A549 (cell line): ENCODE measurements around the gene PPP1R18.

ENCODE experiments used
- BHLHE40 ChIP-seq: IDR thresholded peaks from 2 replicates; pipeline ENCODE4 v1.6.1; 2012; ENCODE audit warnings: low read depth, low read length, inconsistent platforms
- CBX2 ChIP-seq: fragments of 200-600 bp; sonication (generic); IDR thresholded peaks from 2 replicates; pipeline ENCODE4 v1.6.1; 2016; ENCODE audit warnings: low read depth, mild to moderate bottlenecking, borderline replicate concordance
- CBX8 ChIP-seq: fragments of 200-600 bp; sonication (generic); IDR thresholded peaks from 2 replicates; pipeline ENCODE4 v1.6.1; 2016
- CEBPB ChIP-seq, 2 experiments: fragments of >200 bp in 1 of 2; sonication (Bioruptor Twin) in 1 of 2; formaldehyde crosslinking in 1 of 2; IDR thresholded peaks; 2 replicates each; pipeline ENCODE4 v1.6.1; 2012 to 2016
- EP300 ChIP-seq, 2 experiments: fragments of >200 bp; sonication (Bioruptor Twin); formaldehyde crosslinking; IDR thresholded peaks; 2 replicates in 1 of 2; 3 replicates in 1 of 2; pipeline ENCODE4 v1.6.1; 2016 to 2017
- KDM5A ChIP-seq: fragments of 200-600 bp; sonication (generic); IDR thresholded peaks from 2 replicates; pipeline ENCODE4 v1.6.1; 2016; ENCODE audit warnings: antibody characterized with exemption, mild to moderate bottlenecking
- MAX ChIP-seq: IDR thresholded peaks from 2 replicates; pipeline ENCODE4 v1.6.1; 2012
- MYC ChIP-seq: IDR thresholded peaks from 2 replicates; pipeline ENCODE4 v1.6.1; 2012; ENCODE audit warnings: mild to moderate bottlenecking, inconsistent platforms, low read length, improper control_type of control experiment, borderline replicate concordance
- NR3C1 ChIP-seq: fragments of >200 bp; sonication (Bioruptor Twin); formaldehyde crosslinking; IDR thresholded peaks from 3 replicates; pipeline ENCODE4 v1.6.1; 2017
- POLR2A ChIP-seq: IDR thresholded peaks from 2 replicates; pipeline ENCODE4 v1.6.1; 2012; ENCODE audit warnings: mild to moderate bottlenecking, low read length
- ZFP36 ChIP-seq: fragments of 450-650 bp; IDR thresholded peaks from 2 replicates; pipeline ENCODE4 v1.6.1; 2014; ENCODE audit warnings: borderline replicate concordance; ENCODE audit not compliant: partially characterized antibody
- TF ChIP-seq, protein P1 (sequence below): fragments of >200 bp; sonication (Bioruptor Twin); formaldehyde crosslinking; IDR thresholded peaks from 3 replicates; pipeline ENCODE4 v1.5.1; 2016
- TF ChIP-seq, protein P2 (sequence below): IDR thresholded peaks from 2 replicates; pipeline ENCODE4 v1.6.1; 2012

- TF ChIP-seq POLR2A (no peak), EP300 (IDR thresholded peaks at IDR 0.05) (no peak), BHLHE40 (no peak), CEBPB (IDR thresholded peaks at IDR 0.05) (no peak), MYC (no peak), NR3C1 (no peak), ZFP36 (no peak), KDM5A (no peak), CBX8 (no peak), MAX (no peak), CBX2 (no peak)
- TF ChIP-seq, protein P1, sequence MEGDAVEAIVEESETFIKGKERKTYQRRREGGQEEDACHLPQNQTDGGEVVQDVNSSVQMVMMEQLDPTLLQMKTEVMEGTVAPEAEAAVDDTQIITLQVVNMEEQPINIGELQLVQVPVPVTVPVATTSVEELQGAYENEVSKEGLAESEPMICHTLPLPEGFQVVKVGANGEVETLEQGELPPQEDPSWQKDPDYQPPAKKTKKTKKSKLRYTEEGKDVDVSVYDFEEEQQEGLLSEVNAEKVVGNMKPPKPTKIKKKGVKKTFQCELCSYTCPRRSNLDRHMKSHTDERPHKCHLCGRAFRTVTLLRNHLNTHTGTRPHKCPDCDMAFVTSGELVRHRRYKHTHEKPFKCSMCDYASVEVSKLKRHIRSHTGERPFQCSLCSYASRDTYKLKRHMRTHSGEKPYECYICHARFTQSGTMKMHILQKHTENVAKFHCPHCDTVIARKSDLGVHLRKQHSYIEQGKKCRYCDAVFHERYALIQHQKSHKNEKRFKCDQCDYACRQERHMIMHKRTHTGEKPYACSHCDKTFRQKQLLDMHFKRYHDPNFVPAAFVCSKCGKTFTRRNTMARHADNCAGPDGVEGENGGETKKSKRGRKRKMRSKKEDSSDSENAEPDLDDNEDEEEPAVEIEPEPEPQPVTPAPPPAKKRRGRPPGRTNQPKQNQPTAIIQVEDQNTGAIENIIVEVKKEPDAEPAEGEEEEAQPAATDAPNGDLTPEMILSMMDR = no peak
- TF ChIP-seq, protein P2, sequence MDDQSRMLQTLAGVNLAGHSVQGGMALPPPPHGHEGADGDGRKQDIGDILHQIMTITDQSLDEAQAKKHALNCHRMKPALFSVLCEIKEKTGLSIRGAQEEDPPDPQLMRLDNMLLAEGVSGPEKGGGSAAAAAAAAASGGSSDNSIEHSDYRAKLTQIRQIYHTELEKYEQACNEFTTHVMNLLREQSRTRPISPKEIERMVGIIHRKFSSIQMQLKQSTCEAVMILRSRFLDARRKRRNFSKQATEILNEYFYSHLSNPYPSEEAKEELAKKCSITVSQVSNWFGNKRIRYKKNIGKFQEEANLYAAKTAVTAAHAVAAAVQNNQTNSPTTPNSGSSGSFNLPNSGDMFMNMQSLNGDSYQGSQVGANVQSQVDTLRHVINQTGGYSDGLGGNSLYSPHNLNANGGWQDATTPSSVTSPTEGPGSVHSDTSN = no peak
These were observed 40.5 kb downstream of the PPP1R18 start for GRCh38 chr6:30645989-30646388.
